ENCODE results near the gene CYP27C1. TPM values are rescaled to one million over a fixed set of nuclear protein-coding genes. Genes with fewer than 3 reads are reported as not detected.

Gene CYP27C1
- total and polyA plus RNA-seq, 9 of the 15 experiments (the other 6 are each of a cell fraction or from before 2014, with no cell fraction given): not detected

GRCh38 chr2:127256866-127257265, 36.8 kb upstream of the CYP27C1 start:
- Histone ChIP-seq H3K9me1 (ENCODE audit: control insufficient read depth, insufficient read depth, low read length) (no peaks in the 10 kb centered on the region), H3K79me2 (ENCODE audit: control insufficient read depth, insufficient read depth, low read length) (no peaks in the 10 kb centered on the region), H3K4me2 (ENCODE audit: insufficient read depth, low read length) (no peak overlapping the region), H4K20me1 (replicated peaks; ENCODE audit: control insufficient read depth, insufficient read depth, low read length) (no peaks in the 10 kb centered on the region), H3K9me3 (replicated peaks; ENCODE audit: control insufficient read depth, insufficient read depth, low read depth, low read length) (no peaks in the 10 kb centered on the region), H2AFZ (ENCODE audit: low read depth, low read length) (no peak overlapping the region), H3K4me3 (no peak overlapping the region), H3K27ac (ENCODE audit: extremely low read depth, low read depth, low read length) (no peak overlapping the region), H3K9ac (ENCODE audit: insufficient read depth in 1 of 2, low read depth in 2 of 2, low read length in 2 of 2) (no peak overlapping the region; a peak in 1 of 4 replicates), H3K4me1 (replicated peaks in 1 of 2; ENCODE audit: control insufficient read depth in 2 of 2, insufficient read depth in 2 of 2, low read length in 2 of 2) (no peaks in the 10 kb centered on the region), H3K27me3 (ENCODE audit: control insufficient read depth in 2 of 2, insufficient read depth in 2 of 2, low read length in 2 of 2) (no peaks in the 10 kb centered on the region), H3K36me3 (ENCODE audit: control insufficient read depth, insufficient read depth, low read length) (peaks cover 46% of the 10 kb centered on the region; the same call in 2 of the 3 replicates)
- TF ChIP-seq YY1 (IDR thresholded peaks at IDR 0.05; ENCODE audit: borderline replicate concordance in 1 of 3, control insufficient read depth in 1 of 3, extremely low read depth in 1 of 3, insufficient read depth in 3 of 3, insufficient read length in 1 of 3, insufficient replicate concordance in 2 of 3, low read depth in 1 of 3, low read length in 2 of 3): no peak
- POLR2A ChIA-PET: interaction anchor here (0.6 kb wide), 1 partner anchor 37 kb away, joined by 4 read pairs; the partner anchor contains the start of gene ERCC3
- BruUV-seq (replicated peaks): no TSS peak
- CTCF ChIA-PET (ENCODE audit: low intra/inter-chr PET ratio): no interaction called here
- intact Hi-C loops (cut with micrococcal nuclease): no loop called here
- no peak for DNase-seq (ENCODE audit: extremely low read depth in 1 of 4, low spot score in 3 of 4)
- in situ Hi-C loops (cut with MboI): no loop called here
- peak; percentile 15 for FAIRE-seq
- ATAC-seq: no peak
- WGBS (ENCODE audit: insufficient coverage, low coverage, missing lambda C conversion rate): 70% methylated on average over 8 of the region's 8 CpGs

- POLR2A ChIA-PET: interaction anchor here (0.6 kb wide), 1 partner anchor 37 kb away, joined by 4 read pairs; the partner anchor contains the start of gene ERCC3
- H3K4me2 ChIP-seq (ENCODE audit: insufficient read depth, low read length): no peak overlapping the region
- no peaks in the 10 kb centered on the region for H3K27me3 ChIP-seq (ENCODE audit: control insufficient read depth in 2 of 2, insufficient read depth in 2 of 2, low read length in 2 of 2)
- ATAC-seq: no peak
- in situ Hi-C loops (cut with MboI): no loop called here
- H3K4me1 ChIP-seq (replicated peaks in 1 of 2; ENCODE audit: control insufficient read depth in 2 of 2, insufficient read depth in 2 of 2, low read length in 2 of 2): no peaks in the 10 kb centered on the region
- intact Hi-C loops (cut with micrococcal nuclease): no loop called here
- 95% methylated on average over 3 of the region's 3 CpGs for WGBS (ENCODE audit: insufficient coverage, low coverage, missing lambda C conversion rate)
- H3K36me3 ChIP-seq (ENCODE audit: control insufficient read depth, insufficient read depth, low read length): peaks cover 41% of the 10 kb centered on the region; the same call in 2 of the 3 replicates
- no peak overlapping the region for H3K9ac ChIP-seq (ENCODE audit: insufficient read depth in 1 of 2, low read depth in 2 of 2, low read length in 2 of 2)
- no peaks in the 10 kb centered on the region for H4K20me1 ChIP-seq (replicated peaks; ENCODE audit: control insufficient read depth, insufficient read depth, low read length)
- H2AFZ ChIP-seq (ENCODE audit: low read depth, low read length): no peak overlapping the region
- no peak overlapping the region for H3K27ac ChIP-seq (ENCODE audit: extremely low read depth, low read depth, low read length)
- no peak overlapping the region for H3K4me3 ChIP-seq
- FAIRE-seq: no peak
- H3K9me3 ChIP-seq (replicated peaks; ENCODE audit: control insufficient read depth, insufficient read depth, low read depth, low read length): no peaks in the 10 kb centered on the region
- no peaks in the 10 kb centered on the region for H3K9me1 ChIP-seq (ENCODE audit: control insufficient read depth, insufficient read depth, low read length)
- H3K79me2 ChIP-seq (ENCODE audit: control insufficient read depth, insufficient read depth, low read length): no peaks in the 10 kb centered on the region
- BruUV-seq (replicated peaks): no TSS peak
- CTCF ChIA-PET (ENCODE audit: low intra/inter-chr PET ratio): no interaction called here
- no peak for DNase-seq (ENCODE audit: extremely low read depth in 1 of 4, low spot score in 3 of 4)
- TF ChIP-seq SREBF2 (CRISPR knock-in tag; IDR thresholded peaks at IDR 0.05): no peak
- no peak for TF ChIP-seq ZBTB8A (IDR thresholded peaks at IDR 0.05; ENCODE audit: partially characterized antibody)
- no peak for TF ChIP-seq CGGBP1 (CRISPR knock-in tag; IDR thresholded peaks at IDR 0.05)
- no peak for TF ChIP-seq NCOA6 (IDR thresholded peaks at IDR 0.05)
- no peak for TF ChIP-seq JUNB (CRISPR knock-in tag; conservative IDR thresholded peaks at IDR 0.05)
- no peak for TF ChIP-seq KLF6 (CRISPR knock-in tag; IDR thresholded peaks at IDR 0.05; ENCODE audit: borderline replicate concordance)
- no peak for TF ChIP-seq RBBP5 (IDR thresholded peaks at IDR 0.05; ENCODE audit: borderline replicate concordance, insufficient read depth, low read length, poor library complexity, severe bottlenecking)
- no peak for TF ChIP-seq ZBTB17 (CRISPR knock-in tag; IDR thresholded peaks at IDR 0.05)
- no peak for TF ChIP-seq ZNF175 (CRISPR knock-in tag; IDR thresholded peaks at IDR 0.05; ENCODE audit: low read depth)
- no peak for TF ChIP-seq CHD4 (IDR thresholded peaks at IDR 0.05; ENCODE audit: insufficient read depth, insufficient replicate concordance, low read depth, low read length, poor library complexity, severe bottlenecking)
- TF ChIP-seq BRD9 (IDR thresholded peaks at IDR 0.05; ENCODE audit: low read depth, partially characterized antibody): no peak
- TF ChIP-seq RBM34 (IDR thresholded peaks at IDR 0.05; ENCODE audit: borderline replicate concordance, insufficient read depth, low read length): no peak
- no peak for TF ChIP-seq MCM7 (IDR thresholded peaks at IDR 0.05)
- TF ChIP-seq SNRNP70 (optimal IDR thresholded peaks at IDR 0.05; ENCODE audit: low read depth, low read length): no peak
- TF ChIP-seq PRMT5 (CRISPR knock-in tag; IDR thresholded peaks at IDR 0.05): no peak
- TF ChIP-seq NR3C1 (CRISPR knock-in tag; IDR thresholded peaks at IDR 0.05): no peak
Measured at GRCh38 chr2:127256381-127256780, 36.3 kb upstream of the CYP27C1 start.
